Kidney tubule cell (primary cell): ENCODE measurements around the gene CACFD1.

Source experiments
- DNase-seq: peaks from one replicate; pipeline ENCODE4 v3.0.0-alpha.2; 2018; ENCODE audit warnings: low spot score

Gene CACFD1

DNA sequence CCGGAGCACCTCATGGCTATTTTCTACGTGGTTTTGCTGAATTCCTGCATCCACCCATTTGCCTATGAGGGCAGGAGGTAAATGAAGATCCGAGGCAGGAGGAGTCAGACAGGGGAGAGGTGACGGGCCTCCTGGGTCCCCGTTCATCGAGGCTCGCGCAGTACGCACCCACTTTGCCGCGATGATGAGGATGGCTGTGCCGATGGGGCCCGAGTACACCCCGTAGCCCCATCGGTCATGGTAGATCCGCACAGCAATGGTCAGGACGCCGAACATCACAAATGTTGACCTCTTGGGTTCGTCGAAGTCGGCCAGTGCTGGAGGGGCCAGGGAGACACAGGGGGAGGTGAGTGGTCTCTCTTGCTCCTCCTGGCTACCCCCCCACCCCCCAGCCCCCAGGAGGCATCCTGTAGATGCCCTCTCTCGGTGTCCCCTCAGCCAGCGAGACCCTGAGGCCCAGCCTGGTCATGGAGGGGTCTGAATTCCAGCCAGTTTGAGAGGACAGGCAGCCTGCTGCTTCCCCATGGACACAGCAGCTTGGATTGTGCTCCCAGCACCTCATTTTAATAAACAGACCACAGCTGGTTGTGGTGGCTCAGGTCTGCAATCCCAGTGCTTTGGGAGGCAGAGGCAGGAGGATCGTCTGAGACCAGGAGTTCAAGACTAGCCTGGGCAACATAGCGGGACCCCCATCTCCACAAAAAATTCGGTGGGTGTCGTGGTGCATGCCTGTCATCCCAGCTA, 59.1 kb downstream of the CACFD1 start:
- no peak for DNase-seq

DNA sequence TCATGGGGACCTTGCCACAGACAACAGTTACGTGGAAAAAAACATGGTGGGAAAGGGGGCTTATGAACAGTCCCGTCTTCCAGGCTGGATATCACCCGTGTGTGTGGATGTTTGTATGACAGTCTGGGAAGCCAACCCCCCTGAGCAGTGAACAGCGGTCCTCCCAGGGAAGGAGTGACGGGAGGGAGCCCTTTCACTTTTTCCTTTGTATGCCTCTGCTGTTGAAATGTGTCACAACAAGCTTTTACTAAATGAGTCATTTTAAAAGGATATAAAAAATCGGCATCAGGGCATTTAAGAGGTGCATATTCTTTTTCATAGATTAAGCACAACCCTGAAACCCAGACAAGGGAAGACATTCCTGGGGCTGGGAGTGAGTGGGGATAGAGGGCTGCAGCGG, 59.9 kb downstream of the CACFD1 start:
- DNase-seq: no peak

DNA sequence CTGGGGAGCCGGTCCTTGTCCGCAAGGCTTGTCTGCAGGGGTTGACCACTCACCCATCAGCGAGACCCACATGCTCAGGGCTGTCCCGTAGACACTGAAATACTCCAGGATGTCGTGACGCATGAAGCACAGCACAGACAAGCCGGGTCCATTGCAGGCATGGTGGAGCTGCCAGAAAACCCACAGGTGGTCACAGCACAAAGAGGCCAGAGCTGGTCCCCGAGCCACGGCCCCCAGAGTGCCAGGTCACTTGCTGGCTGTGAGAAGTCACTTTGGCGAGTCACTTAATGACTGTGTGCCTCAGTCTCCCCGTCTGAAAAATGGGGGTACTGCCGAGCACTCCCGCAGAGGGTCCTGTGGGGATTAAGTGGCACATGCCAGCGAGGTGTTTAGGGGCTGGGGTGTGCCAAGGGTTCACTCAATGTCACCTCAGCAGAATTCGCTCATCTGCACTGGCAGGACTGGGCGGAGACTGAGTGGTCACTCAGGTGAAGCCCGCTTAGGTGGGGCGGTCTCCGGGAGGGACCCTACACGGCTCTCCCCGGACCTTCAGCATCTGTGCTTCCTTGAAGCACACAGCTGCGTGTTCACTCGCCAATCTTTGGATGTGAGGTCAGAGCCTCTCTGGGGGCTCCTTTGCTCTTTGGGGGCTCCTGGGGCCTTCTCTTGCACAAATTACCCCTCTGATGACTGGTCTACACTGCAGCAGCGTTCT, 60.5 kb downstream of the CACFD1 start:
- DNase-seq: no peak
